ENCODE measurements around the gene ASF1B.

DNA sequence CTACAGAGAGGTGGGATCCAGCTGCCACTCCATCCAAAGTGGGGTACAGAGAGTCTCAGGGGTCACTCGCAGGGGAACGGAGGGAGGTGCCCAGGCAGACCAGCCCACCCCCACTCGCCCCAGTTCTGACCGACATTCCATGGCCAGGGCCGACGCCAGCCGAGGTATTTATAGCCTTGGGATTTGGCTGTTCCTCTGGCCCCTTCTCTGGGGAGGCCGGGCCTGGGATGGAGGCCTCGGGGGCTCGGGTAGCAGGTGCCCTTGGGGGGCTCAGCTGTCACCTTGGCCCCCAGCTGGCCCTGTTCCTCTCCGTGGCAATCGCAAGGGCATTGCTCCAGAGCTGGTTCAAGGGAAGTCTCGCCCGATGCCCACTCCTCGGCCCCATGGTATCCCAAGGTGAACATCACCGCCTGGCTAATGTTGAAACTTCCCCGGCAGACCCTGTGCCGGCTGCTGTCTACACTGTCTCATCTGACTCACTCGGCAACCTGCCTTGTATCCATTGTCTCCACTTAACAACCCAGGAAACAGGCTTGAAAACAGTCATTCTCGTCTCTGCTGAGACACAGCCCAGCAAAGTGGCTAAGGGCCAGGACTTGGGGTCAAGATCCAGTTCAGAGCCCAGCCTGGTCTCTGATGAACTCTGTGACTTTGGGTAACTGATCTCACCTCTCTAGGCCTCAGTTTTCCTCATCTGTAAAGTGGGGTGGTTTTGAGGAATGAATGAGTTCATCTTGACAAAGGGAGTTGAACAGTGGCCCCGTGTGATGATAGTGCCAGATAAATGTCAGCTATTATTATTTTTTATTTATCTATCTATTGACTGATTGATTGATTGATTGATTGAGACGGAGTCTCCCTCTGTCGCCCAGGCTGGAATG is 28.6 kb downstream of the ASF1B start:
- TF ChIP-seq CTCF (IDR thresholded peaks at IDR 0.05) (no peak), POLR2A (IDR thresholded peaks at IDR 0.05) (no peak)

Data from adrenal gland (tissue), 5 donors.